Measurements from ENCODE around the gene CEP135.

CEP135 gene

DNA sequence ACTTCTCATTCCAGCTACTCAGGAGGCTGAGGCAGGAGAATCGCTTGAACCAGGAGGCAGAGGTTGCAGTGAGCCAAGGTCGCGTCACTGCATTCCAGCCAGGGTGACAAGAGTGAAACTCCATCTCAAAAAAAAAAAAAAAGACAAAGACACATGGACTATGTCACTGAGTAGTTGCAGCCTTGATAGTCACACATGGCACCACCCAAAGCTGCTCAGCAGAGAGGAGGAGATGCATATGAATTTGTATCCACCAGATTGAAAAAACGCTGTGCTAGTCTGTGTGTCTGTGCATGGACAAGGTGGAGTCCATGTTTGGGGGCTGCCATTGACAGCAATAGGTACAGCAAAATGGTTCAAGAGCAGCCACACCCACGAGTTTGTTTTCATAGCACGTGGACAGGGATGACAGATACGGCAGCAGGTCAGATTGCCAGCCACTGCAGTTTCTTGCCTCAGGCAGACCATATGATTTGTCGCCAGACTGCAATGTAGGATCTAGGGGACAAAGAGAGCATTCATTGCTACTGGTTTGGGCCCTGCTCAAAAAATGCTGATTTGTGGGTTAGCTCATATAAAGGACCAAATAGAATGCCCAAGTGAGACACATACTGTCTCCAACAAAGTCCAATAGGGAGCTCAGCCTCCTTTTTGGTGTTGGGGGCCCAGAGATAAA lies 89.9 kb downstream of the CEP135 start:
- DNase-seq (ENCODE audit: low spot score in 2 of 2) (no peak), ATAC-seq (no peak)
- Mint-ChIP-seq H3K9me3 (no peaks in the 10 kb centered on the region), H3K4me3 (no peak overlapping the region), H3K4me1 (peaks cover 5% of the 10 kb centered on the region), H3K36me3 (no peaks in the 10 kb centered on the region), H3K27ac (no peak overlapping the region)

- no peak for DNase-seq (ENCODE audit: low spot score in 2 of 2)
- Mint-ChIP-seq H3K36me3 (no peaks in the 10 kb centered on the region), H3K9me3 (no peaks in the 10 kb centered on the region), H3K27ac (no peak overlapping the region), H3K4me1 (peaks cover 5% of the 10 kb centered on the region), H3K4me3 (no peak overlapping the region)
- ATAC-seq, result no peak
These were observed 92.1 kb downstream of the CEP135 start for GRCh38 chr4:56040842-56041241.

DNA sequence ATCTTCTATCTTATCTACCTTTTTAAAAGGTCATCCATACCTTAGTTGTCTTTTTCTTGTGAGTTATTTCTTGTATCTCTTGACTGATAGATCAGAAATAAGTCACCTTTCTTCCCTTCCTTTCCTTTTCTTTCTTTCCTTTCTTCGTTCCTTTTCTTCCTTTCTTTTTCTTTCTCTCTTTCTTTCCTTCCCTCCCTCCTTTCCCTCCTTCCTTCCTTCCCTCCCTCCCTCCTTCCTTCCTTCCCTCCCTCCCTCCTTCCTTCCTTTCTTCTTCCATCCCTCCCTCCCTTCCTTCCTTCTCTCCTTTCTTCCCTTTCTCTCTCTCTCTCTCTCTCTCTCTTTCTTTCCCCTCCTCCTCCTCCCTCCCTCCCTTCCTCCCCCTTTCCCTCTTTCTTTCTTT lies 93.5 kb downstream of the CEP135 start:
- no peak for DNase-seq (ENCODE audit: low spot score in 2 of 2)
- no peak overlapping the region for H3K4me3 Mint-ChIP-seq
- peaks cover 5% of the 10 kb centered on the region for H3K4me1 Mint-ChIP-seq
- no peaks in the 10 kb centered on the region for H3K36me3 Mint-ChIP-seq
- H3K9me3 Mint-ChIP-seq, result no peaks in the 10 kb centered on the region
- no peak for ATAC-seq
- no peak overlapping the region for H3K27ac Mint-ChIP-seq

- peaks cover 9% of the 10 kb centered on the region for H3K4me1 Mint-ChIP-seq
- H3K27ac Mint-ChIP-seq, result no peak overlapping the region
- H3K36me3 Mint-ChIP-seq, result no peaks in the 10 kb centered on the region
- no peaks in the 10 kb centered on the region for H3K9me3 Mint-ChIP-seq
- peak overlapping the region; percentile 58 for H3K4me3 Mint-ChIP-seq
- ATAC-seq (no peak), DNase-seq (ENCODE audit: low spot score in 2 of 2) (no peak)
These were observed 99.6 kb downstream of the CEP135 start for GRCh38 chr4:56048383-56048701.

- H3K9me3 Mint-ChIP-seq, result no peaks in the 10 kb centered on the region
- H3K4me3 Mint-ChIP-seq, result peak overlapping the region; percentile 70
- H3K4me1 Mint-ChIP-seq, result peaks cover 9% of the 10 kb centered on the region
- ATAC-seq (peak; percentile 93), DNase-seq (ENCODE audit: low spot score in 2 of 2) (peak; percentile 24 to 56)
- no peaks in the 10 kb centered on the region for H3K36me3 Mint-ChIP-seq
- H3K27ac Mint-ChIP-seq, result no peak overlapping the region
These were observed 100.1 kb downstream of the CEP135 start for GRCh38 chr4:56048702-56049431.

- DNase-seq (ENCODE audit: low spot score in 2 of 2) (no peak), ATAC-seq (no peak)
- Mint-ChIP-seq H3K9me3 (no peaks in the 10 kb centered on the region), H3K36me3 (no peaks in the 10 kb centered on the region), H3K4me1 (peaks cover 9% of the 10 kb centered on the region), H3K4me3 (no peak overlapping the region), H3K27ac (no peak overlapping the region)
These were observed 101.9 kb downstream of the CEP135 start for GRCh38 chr4:56050625-56051024.

GRCh38 chr4:56051029-56051709 lies 102.4 kb downstream of the CEP135 start:
- H3K4me1 Mint-ChIP-seq, result peaks cover 9% of the 10 kb centered on the region
- no peak overlapping the region for H3K4me3 Mint-ChIP-seq
- DNase-seq (ENCODE audit: low spot score in 2 of 2), result no peak
- no peaks in the 10 kb centered on the region for H3K9me3 Mint-ChIP-seq
- no peak overlapping the region for H3K27ac Mint-ChIP-seq
- ATAC-seq, result no peak
- no peaks in the 10 kb centered on the region for H3K36me3 Mint-ChIP-seq

DNA sequence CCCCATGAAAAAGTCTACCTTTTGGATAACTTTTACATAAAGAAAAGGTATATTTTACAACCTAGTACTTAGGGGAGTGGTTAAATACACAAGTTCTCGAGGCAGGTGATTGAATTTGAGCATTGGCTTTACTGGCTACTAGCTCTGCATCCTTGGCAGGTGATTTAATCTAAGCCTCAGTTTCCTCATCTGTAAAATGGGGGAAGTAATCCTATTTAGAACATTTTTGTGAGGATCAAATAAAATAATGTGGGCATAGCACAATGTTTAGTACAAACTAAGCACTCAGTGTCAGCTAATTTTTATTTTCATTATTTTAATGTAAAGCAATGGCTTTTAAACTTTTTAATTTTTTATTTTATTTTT lies 102.9 kb downstream of the CEP135 start:
- Mint-ChIP-seq H3K9me3 (no peaks in the 10 kb centered on the region), H3K36me3 (no peaks in the 10 kb centered on the region), H3K27ac (no peak overlapping the region), H3K4me1 (peaks cover 9% of the 10 kb centered on the region), H3K4me3 (no peak overlapping the region)
- ATAC-seq (no peak), DNase-seq (ENCODE audit: low spot score in 2 of 2) (no peak)

GRCh38 chr4:56052481-56052880 lies 103.7 kb downstream of the CEP135 start:
- no peak for ATAC-seq
- no peak for DNase-seq (ENCODE audit: low spot score in 2 of 2)
- Mint-ChIP-seq H3K4me3 (no peak overlapping the region), H3K36me3 (no peaks in the 10 kb centered on the region), H3K4me1 (peaks cover 9% of the 10 kb centered on the region), H3K27ac (no peak overlapping the region), H3K9me3 (no peaks in the 10 kb centered on the region)

GRCh38 chr4:56052966-56053365 lies 104.2 kb downstream of the CEP135 start:
- H3K4me3 Mint-ChIP-seq, result no peak overlapping the region
- ATAC-seq (no peak), DNase-seq (ENCODE audit: low spot score in 2 of 2) (no peak)
- no peaks in the 10 kb centered on the region for H3K9me3 Mint-ChIP-seq
- H3K36me3 Mint-ChIP-seq, result no peaks in the 10 kb centered on the region
- peaks cover 9% of the 10 kb centered on the region for H3K4me1 Mint-ChIP-seq
- H3K27ac Mint-ChIP-seq, result no peak overlapping the region

DNA sequence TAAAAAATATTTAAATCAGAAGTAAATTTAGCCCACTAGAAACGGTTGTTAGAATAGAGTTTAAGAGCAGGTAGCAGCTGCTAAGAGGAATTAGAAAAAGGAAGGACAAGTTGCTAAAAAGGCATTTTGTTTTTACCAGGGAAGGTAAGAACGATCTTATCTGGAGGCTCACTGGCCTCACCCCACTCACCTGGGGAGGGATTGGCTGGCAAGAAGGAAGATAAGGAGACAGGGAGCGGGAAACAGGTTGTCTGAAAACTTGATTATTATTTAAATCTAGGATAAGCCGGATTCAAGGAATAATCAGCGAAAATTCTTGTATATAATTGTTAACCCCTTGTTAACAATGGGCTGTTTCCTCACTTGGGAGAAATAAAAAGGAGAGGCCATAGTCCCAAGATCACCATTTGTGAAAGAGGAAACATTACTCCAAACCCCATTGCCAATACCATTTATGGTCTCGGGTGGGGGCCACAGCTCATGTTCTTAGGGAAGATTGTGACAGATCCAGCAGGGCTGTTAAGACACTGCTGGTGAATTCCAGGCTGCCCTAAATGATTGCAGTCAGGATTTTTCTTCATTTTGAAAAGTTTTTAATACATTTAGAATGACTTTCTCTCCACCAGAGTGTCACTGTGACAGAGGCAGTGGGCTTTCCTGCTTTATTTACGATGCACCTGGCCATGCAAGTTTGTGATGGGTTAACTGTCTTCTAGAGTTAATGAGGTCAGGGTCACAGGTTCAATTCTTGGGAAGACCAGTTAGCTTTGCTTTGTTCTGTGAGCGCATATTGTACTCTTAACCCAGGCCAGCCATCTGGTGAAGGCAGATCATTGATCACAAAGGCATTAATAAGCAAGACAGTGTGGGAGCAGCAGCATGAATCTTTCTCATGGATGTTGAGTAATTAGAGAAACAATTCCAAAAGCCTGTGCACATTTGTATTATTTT lies 106.6 kb downstream of the CEP135 start:
- DNase-seq (ENCODE audit: low spot score in 2 of 2) (no peak), ATAC-seq (no peak)
- Mint-ChIP-seq H3K4me1 (peaks cover under 1% of the 10 kb centered on the region), H3K27ac (no peak overlapping the region), H3K36me3 (no peaks in the 10 kb centered on the region), H3K4me3 (no peak overlapping the region), H3K9me3 (no peaks in the 10 kb centered on the region)

GRCh38 chr4:56055991-56056390 lies 107.2 kb downstream of the CEP135 start:
- H3K4me3 Mint-ChIP-seq, result no peak overlapping the region
- no peaks in the 10 kb centered on the region for H3K36me3 Mint-ChIP-seq
- no peak for DNase-seq (ENCODE audit: low spot score in 2 of 2)
- ATAC-seq, result no peak
- H3K4me1 Mint-ChIP-seq, result no peaks in the 10 kb centered on the region
- no peak overlapping the region for H3K27ac Mint-ChIP-seq
- no peaks in the 10 kb centered on the region for H3K9me3 Mint-ChIP-seq

DNA sequence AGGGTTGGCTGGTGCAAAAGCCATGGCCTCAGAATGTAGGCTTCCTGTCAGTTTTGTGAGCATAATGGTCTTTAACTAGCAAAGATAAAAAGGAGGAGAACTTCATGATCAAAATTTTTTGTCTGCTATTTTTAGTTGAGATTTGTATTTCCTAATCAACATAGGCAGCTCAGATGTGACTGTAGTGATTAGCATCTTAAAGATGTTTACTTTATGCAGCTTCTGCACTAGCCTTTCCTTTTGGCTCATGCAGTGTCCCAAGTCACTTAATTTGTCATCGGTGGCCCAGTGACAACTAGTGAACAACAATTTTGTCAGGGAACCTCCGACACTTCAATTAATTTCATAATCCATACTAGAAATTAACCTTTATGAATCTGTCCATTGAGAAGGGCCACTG lies 109.8 kb downstream of the CEP135 start:
- H3K4me3 Mint-ChIP-seq, result no peak overlapping the region
- no peaks in the 10 kb centered on the region for H3K36me3 Mint-ChIP-seq
- no peaks in the 10 kb centered on the region for H3K9me3 Mint-ChIP-seq
- no peak for DNase-seq (ENCODE audit: low spot score in 2 of 2)
- H3K27ac Mint-ChIP-seq, result no peak overlapping the region
- no peak for ATAC-seq
- no peaks in the 10 kb centered on the region for H3K4me1 Mint-ChIP-seq

- ATAC-seq, result no peak
- no peaks in the 10 kb centered on the region for H3K4me1 Mint-ChIP-seq
These were observed 111.3 kb downstream of the CEP135 start for GRCh38 chr4:56060036-56060435.

DNA sequence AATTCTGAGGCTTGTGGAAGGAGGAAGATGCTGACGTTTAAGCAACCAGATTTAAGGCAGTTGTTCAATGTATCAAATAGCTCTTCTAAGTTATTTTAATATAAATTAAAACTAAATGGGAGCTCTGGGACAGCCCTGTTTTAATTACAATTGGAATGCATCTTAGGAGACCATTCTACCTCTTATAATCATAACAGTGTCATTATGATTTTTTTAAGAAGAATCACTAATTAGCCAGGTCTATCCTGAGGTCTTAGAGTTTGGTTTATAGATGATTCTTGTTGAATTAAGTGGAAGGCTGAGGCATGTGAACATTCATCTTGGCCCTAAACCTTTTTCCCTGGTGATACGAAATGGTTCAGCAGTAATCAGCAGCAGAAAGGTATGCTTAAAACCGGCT lies 113.4 kb downstream of the CEP135 start:
- Mint-ChIP-seq H3K27ac (no peak overlapping the region), H3K9me3 (no peaks in the 10 kb centered on the region), H3K4me1 (no peaks in the 10 kb centered on the region), H3K4me3 (no peak overlapping the region), H3K36me3 (no peaks in the 10 kb centered on the region)
- DNase-seq (ENCODE audit: low spot score in 2 of 2) (no peak), ATAC-seq (no peak)

More at GRCh38 chr4:56060036-56060435, 111.3 kb downstream of the CEP135 start:
- Mint-ChIP-seq H3K4me3 (no peak overlapping the region), H3K27ac (no peak overlapping the region), H3K36me3 (no peaks in the 10 kb centered on the region), H3K9me3 (no peaks in the 10 kb centered on the region)
- DNase-seq (ENCODE audit: low spot score in 2 of 2), result no peak

Data from stimulated activated effector memory CD8-positive, alpha-beta T cell treated with anti-CD3 and anti-CD28 coated beads, Interleukin-12 subunit alpha, Interleukin-12 subunit beta, amount 100 ng/mL, for 72 hours (primary cell).